ENCODE measurements around the gene SRGAP3.
A peak's percentile ranks its signal among the peaks of the same experiment; 100 is the strongest.

SRGAP3 gene

DNA sequence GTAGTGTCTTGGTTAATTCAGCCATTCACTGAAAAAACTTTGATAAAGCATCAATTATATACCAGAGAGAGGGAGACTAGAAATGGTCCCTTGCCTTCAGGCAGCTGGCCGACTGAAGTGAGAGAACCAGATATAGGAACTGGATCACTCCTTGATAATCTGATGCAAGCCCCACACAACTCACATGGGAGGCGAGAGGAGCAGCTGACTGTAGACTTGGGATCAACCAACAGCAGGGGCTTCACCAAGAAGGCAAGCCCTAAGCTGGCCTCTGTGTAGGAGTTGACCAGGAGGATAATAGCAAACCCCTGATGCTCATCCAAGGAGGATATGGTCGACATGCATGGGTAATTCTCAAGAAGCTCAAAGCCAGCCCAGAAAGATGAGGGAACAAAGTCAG is 133.1 kb downstream of the SRGAP3 start:
- DNase-seq (ENCODE audit: low spot score), result no peak

DNA sequence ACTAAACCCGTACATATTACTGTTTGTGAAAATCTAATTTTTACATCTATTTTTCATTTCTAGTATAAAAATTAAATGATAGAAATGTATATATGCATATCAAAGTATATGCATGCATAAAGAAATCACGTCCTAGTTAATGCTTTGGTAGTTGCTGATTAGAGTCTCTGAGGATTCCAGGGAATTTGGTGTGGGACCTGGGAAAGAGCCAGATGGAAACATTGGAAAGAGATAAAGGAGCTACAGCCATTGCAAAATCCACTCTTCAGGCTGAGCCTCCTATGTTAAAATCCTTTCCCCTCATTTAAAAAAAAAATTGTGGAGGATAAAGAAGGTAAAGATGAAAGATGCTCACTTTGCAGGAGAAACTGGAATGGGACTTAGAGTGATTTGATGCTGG is 134.1 kb downstream of the SRGAP3 start:
- DNase-seq (ENCODE audit: low spot score), result no peak

DNA sequence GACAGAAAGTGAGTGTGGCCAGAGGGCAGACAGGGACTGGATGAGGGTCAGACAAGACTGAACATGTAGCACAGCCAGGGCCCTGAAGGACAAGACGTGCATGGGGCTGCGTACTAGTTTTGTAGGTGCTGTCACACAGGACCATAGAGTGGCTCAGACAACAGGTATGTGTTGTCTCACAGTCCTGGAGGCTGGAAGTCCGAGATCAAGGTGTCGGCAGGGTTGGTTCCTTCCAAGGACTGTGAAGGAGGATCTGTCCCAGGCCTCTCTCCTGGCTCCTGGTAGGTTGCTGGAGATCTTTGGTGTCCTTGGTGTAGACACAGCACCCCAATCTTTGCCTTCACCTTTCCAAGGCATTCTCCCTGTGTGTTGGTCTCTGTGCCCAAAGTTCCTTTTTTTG is 136.4 kb downstream of the SRGAP3 start:
- no peak for DNase-seq (ENCODE audit: low spot score)

DNA sequence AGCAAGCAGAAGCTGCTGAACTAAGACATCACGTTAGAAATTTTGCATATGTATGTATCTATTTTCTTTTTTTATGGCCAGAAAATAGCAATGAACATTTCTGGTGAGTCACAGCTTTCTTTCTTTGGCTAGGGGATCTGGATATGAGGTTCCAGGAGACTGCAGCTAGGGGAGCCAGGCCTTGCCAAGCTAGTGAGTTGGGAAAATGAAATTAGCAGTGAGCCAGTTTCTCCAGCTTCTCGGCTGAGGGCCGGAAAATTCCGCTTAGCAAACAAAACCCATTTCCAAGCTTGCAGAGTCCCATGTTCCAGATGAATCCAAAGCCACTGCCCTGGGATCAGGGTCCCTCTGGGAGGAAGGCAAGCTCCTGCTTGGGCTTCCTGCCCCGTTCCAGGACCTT is 137.6 kb downstream of the SRGAP3 start:
- no peak for DNase-seq (ENCODE audit: low spot score)

DNA sequence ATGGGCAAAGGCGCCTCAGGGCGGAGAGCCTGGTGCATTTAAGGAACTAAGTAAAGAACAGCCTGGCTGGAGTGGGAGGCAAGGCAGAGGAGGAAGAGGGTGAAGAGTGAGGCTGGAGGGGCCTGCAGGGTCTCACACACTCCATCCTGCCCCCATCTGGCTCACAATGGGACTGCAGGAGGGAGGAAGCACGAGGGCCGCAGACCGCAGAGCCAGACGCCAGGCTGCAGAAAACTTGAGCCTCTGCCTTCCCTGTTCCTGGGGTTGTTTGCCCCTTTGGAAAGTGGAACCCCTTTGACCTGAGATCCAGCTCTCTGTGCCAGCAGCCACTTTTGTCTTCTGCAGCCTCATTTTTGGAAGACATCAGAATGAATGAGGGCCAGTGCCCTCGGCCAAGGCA is 138.0 kb downstream of the SRGAP3 start:
- DNase-seq (ENCODE audit: low spot score), result no peak

DNA sequence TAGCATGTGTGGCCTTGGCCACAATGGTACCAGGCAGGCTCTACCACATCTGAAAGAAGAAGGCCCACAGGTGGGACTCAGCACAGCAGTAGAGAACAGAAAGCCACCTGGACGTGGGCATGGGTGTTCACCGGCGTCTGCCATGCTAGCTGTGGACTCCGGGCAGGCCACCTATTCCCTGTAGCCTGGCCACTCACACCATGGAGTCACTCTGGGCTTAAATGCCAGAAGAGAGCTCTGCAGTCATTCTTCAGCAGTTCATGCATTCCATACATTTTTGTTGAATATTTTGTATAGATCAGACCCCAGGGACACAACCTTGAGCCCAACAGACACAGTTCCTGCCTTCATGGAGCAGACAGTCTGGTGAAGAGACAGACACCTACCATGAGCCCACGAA is 138.6 kb downstream of the SRGAP3 start:
- DNase-seq (ENCODE audit: low spot score), result no peak

DNA sequence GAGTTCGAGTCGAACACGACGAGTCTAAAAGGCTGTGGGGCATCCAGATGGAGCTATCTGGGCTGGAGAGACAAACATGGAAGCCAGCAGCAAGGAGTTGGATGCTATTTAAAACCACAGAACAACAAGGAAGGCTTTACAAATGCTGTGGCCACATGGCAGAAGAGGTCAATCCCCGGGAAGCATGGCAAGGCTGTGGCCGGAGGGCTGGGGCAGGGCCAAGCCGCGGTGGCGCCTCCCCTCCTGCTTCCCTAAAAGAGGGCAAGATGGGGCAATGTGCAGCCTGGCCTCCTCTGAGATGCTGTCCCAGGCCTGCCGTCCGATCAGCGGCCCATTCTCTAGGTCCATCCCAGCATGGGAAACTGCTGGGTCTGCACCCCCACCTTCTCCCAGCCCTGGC is 139.1 kb downstream of the SRGAP3 start:
- DNase-seq (ENCODE audit: low spot score), result no peak

DNA sequence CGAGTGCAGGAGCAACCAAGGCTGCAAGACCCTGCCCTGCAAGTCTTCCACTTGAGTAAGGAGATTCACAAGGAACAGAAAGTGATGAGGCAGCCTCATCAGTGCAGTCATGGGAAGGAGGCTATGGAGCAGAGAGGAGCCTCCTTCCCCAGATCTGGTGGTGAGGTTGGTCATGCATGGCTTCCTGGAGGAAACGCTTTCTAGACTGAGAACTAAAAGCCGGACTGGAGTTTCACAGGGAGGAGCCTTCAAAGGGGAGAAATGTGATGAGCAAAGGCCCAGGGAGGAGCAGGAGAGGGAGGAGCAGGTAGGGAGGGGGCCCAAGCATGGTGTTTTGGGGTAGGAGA is 139.9 kb downstream of the SRGAP3 start:
- DNase-seq (ENCODE audit: low spot score), result no peak

DNA sequence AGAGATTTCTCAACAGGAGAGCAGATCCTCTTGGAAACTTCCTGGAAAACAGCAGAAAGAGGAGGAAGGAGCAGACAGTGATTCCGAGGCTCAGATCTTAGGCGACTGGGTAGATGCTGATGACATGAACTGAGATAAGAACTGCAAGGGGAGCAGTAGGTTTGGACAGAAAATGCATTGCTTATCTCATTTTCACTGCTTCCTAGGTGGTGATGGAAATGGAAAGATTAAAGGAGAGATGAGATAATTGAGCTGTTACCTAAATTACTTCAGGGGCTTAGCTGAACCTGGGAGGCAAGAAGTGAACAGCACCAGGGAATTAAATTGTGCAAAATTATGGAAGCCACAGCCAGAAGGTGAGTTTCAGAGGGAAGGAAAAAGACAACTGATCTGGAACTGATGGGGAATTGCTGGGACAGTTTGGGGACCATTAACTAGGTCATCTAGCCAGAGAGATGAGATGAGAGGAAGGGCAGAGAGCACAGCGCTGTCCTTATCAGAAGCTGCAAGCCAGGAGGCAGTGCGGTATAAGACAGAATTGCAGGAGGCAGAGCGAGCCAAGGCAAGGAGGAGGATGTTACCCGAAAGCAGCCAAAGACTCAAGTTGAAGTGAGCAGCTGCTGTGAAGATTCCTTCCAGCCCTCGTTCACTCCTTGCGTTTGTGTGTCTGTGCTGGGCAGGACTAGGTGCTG is 140.4 kb downstream of the SRGAP3 start:
- peak; percentile 81 for DNase-seq (ENCODE audit: low spot score)

DNA sequence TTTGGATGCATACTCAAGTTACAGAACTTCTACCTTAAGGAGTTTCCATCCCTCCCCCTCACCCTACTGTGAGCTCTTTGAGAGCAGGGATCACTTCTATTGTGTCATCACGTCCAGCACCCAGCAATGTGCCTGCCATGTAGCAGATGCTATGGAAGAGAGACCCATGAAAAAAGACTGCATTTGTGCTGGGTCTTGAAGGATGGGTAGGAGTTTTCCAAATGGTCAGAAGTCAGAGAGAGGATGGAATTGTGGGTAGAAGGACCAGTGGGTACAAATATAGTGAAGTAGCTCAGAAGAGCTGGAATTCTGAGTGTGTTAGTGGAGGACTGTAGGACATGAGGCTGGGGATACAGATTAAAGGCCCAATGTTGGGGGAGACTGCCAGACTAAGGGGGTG is 141.7 kb downstream of the SRGAP3 start:
- no peak for DNase-seq (ENCODE audit: low spot score)

DNA sequence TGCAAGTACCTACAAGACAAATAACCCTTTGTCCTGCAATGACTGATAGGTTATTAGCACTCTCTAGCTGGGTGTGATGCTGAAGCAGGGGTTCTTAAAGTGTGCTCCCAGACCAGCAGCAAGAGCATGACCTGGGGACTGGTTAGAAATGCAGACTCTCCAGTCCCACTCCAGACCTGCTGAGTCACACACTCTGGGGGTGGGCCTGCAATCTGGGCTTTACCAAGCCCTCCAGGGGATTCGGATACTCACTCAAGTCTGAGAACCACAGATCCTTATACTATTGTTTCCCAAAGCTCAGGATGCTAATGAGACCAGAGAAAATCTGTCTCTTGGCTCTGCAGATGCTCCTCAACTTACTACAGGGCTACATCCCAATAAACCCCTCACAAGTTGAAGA is 144.0 kb downstream of the SRGAP3 start:
- no peak for DNase-seq (ENCODE audit: low spot score)

DNA sequence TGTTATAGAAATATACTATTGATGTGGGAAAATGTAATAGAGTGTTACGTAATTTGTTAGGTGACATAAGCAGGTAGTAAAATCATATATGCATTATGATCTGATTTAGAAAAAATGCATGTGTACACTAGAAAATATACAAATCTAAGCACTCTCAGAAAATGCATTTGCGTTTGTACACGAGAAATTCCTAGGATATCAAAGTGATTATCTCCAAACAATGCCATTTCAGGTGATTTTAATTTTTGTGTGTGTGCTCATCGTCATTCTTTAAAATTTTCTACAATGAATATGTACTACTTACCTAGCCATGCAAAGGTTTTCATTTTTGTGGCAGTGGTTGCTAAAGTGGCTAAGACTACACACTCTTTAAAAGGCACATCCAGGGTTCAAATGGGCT is 145.3 kb downstream of the SRGAP3 start:
- no peak for DNase-seq (ENCODE audit: low spot score)

DNA sequence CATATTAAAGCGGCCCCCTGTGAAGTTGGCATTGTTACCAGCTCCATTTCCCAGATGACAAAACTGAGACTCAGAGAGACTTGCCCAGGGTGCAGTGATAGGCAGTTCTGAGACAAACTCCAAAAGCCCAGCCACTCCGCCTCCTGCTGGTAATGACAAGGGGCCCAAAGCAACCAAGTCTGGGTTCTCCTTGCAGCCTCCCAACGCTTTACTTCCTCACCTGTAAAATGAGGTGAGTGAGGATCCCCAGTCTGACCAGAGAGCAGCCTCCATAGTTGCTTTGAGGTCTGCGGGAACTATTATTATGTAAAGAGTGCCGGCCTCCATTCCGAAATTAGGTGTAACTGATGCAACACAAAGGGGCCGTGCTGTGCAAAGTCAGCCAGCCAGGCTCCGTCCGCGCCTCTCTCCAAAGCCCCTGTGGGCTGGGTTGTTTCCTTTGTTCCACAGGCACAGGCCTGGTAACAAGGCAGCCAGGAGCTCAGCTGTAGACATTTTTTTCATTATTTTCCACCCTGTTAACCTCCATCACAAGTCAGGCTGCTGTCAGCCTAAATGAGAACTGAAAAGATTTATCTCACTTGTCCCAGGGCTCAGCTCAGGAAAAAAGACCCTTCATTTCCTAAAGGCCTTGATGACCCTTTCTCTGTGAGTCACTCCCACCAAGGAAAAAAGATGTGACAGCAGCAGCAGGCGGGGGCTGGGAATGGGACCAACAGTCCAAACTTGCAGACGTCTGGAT is 147.0 kb downstream of the SRGAP3 start:
- peak; percentile 62 for DNase-seq (ENCODE audit: low spot score)

DNA sequence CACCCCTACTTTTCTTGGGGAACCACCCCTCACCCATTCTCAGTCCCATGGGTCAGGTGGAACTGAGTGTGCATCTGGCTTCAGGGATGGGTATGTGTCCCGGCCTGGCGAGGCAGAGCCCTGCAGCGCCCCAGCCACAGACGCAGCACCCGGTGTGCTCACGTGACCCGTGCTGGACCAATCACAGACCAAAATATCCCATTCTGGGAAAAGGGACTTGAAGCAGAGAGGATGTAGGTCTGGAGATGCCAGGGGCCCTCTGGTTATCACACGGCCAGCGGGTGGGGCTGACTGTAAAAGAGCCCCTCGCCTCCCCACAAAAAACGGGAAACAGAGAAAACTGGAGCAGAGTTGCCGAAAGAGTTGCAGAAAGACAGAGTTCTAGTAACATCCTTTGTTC is 148.2 kb downstream of the SRGAP3 start:
- no peak for DNase-seq (ENCODE audit: low spot score)

DNA sequence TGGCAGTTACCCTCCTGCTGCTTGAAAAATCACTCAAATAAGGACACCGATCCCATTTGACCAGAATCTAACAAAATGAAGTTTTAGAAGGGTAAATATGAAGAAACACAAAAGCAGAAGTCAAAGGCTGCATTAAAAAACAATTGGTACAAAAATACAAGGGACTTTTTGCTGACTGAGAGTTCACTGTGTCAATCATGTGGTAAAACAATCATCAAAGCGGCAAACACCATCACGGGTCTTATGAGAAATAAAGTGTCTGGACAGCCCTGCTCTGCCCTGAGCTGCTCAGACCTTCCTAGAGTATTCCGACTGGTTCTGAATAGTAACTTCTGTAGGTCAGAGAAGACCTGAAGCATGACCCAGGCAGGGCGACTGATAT is 148.9 kb downstream of the SRGAP3 start:
- no peak for DNase-seq (ENCODE audit: low spot score)

DNA sequence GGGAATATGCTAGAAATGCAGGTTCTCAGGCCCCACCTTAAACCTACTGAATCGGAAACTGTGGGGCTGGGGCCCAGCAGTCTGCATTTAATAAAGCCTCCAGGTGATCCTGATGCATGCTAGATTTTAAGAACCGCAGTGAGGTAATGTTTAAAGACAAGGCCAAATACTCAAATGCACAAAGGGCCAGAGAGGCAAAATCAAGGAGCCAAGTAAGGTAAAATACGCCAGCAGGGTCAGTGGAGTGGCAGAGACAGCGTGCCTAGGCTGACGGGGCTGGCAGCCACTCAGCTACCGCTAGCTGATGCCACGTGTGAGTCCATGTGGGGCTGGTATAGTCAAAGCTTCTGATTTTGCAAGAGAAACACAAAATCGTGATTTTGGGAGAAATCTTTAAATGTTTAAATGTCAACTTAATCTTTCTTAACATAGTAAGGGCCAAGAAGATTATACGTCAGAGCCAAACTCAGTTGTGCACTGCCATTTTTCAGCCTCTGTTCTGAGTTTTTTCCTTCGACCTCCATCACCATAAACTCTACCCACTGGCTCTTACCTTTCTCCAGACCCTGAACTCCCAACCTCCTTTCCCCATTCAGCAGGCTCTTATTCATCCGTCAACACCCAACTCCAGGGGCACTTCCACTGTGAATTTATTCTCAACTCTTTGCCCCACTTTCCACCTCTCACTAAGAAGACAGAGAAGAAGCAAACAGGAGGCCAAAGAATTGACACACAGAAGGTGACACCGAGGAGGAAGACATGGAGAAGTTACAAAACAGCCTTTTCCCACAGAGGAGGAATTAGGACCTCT is 149.5 kb downstream of the SRGAP3 start:
- no peak for DNase-seq (ENCODE audit: low spot score)

DNA sequence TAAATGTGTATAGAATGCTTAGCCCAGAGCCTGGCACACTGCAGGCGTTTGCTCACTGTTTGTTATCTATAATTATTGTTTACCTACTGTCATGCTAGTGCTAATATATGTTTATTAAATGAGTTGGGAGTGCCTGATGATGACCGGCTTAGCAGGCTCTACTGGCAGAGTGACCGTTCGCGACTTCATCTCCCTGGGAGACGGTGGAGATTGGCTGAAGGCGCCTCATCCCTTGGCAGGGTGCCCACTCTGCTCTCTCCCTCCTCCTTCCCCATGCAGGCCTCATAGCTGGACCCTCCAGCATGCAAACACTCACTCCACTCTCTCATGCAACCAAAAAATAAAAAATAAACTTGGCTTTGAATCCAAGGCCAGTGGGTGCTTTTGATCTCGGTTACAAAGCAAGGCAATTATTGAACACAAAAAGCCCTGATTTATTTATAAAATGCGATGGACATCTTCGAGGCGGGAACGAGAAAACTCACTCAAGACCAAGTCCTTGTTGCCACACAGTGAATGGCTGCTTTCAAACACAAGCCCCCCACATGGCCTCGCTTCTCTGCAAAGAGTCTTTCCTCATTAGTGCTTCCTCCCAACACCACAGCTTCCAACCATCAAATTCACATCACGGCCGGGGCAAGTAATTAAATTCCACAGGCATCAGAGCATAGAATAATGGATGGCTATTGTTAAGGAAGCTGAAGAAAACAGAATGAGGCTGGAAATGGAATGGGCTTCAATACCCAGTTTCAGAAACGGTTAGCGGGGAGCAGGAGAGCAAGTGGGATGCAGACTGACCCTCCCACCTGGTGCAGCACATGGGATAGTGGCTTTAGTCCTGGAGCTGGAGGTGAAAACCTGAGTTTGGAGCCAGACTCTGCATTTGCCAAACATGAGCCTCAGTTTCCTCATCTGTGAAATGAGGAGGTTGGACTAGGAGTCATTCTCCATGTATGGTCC is 150.4 kb downstream of the SRGAP3 start:
- no peak for DNase-seq (ENCODE audit: low spot score)

DNA sequence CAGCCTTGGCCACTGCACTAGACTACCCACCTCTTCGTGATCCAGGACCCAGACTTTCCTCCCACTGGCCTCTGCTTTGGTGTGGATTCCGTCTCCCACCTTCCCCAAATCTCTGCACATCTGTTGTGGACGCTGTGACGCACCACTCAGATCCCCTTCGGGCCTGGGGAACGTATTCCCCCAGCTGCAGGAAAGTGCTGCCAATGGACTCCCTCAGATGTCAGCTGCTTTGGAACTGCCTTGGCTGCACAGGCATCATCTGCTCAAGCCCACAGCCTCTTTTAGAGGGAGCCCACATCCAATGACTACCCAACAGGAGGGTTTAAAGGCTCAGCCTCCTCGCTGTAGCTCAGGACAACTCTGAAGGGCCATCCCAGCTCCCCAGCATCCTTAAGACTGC is 152.0 kb downstream of the SRGAP3 start:
- no peak for DNase-seq (ENCODE audit: low spot score)

DNA sequence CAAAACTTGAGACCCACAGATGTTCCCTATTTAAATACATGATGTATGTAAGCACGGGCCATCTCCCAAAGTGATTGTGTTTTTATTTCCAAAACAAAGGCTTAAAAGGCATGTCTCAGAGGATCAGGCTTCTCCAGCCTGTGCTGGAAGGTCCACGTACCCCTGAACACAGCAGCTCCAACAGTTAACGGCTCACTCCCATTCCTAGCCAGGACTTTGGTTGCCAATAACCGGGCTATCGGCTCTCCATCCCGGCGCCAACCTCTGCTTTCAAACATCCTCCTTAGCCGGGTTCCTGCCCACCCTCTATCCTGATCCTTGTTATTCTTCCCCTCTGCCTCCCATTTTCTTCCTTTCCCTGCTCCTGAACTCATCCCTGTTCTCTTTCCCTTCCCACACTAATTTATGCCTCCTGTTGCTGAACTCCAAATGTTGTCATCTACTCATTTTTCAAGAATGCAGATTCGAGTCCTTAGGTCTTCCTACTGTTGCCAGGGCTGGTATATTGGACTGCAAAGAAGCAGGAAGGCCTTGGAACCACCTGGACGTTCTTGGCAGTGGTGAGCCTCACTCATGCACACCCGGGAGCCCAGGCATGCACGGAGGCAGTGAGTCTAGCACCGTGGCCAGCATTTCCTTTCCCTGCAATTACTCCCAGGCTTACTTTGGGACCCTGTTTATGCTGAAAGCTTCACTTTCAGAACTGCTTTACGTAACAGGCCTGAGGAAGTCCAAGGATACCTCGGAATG is 157.8 kb downstream of the SRGAP3 start:
- DNase-seq (ENCODE audit: low spot score), result no peak

DNA sequence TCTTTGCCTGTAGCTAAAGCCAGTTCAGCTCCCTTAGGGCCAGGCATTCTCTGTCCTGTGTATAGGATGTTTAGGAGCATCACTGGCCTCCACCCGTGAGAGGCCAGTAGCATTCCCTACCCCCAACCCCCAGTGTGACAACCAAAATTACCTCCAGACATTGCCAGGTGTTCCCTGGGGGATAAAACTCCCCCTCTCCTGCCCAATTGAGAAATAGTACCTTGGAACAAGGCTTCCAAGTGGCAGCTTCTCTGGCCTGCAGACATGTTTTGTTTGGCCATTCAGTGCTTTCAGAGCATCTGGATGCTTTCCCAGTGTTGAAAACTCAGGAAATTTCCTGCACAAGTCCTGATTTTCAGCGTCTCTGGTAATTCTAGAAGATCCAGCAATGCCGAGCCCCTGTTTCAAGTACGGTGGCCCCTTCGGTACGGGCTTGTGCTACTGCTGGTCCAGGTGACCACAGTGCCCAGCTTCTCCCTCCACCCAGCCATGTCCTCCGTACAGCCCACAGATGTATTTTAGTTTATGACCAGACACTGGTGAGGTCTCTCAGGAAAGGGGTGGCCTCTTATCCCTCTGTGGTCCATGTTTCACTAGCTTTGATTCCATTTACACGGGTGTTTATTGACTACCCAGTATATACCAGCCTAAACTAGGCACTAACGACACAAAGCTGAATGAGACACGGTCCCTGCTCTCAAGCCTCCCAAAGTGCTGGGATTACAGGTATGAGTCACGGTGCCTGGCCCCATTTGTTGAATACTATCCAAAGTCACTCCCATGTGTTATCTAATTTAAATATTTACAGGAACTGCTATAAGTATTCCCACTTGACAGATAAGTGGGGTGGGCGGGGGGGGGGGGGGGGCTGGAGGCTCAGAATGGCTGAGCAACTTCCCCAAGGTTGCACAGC is 160.7 kb downstream of the SRGAP3 start:
- no peak for DNase-seq (ENCODE audit: low spot score)

Measured in SK-N-DZ (cell line).